ENCODE data around the gene RAD23B.
"Not testable (repeated sequence)": the region's sequence is repeated elsewhere in the genome, so short reads cannot be mapped to it uniquely, and the experiment has no call there.

The RAD23B gene

DNA sequence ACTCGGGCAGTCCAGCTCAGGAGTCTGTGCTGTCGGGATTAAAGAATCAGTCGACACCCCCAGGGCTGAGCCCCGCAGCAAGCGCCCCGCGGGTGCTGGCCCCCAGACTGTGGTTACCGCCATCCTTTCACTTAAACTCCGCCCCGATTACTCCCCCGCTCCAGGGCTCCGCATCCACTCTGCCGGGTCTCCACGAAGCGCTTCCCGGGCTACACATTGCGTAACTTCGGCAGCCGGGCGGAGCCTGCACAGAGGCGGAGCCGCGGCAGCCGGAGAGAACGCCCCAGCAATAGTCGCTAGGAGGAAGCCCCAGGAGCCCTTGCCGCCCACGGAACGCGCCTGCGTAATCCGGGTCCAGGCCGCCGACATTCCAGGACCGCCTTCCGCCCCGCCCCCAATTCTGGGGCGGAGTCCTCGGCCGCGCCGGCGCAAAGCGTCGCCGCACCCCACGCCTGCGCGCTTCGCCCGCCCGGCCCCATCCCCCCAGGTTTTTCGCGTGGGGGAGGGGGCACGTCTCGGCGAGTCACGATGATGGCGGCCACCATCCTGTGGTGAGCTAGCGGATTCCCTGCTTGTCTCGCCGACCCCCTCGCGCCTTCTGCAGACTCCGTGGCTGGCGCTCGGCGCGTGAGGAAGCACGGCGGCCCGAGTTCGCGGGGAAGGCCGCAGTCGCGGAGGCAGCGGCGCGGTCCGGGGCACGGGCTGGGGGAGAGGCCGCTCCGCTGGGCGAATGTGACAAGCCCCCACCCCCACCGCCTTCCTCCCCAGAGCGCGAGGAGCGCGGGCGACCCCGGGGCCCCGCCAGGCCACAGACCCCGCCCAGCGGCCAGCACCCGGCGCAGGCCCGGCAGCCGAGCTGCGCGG is at the start of gene RAD23B:
RAD23B (plus strand) TSS at position 521 of the 864 bp plus-strand sequence. CDS start 351 bp downstream, outside the sequence.
- DNase-seq: peak; percentile 87

DNA sequence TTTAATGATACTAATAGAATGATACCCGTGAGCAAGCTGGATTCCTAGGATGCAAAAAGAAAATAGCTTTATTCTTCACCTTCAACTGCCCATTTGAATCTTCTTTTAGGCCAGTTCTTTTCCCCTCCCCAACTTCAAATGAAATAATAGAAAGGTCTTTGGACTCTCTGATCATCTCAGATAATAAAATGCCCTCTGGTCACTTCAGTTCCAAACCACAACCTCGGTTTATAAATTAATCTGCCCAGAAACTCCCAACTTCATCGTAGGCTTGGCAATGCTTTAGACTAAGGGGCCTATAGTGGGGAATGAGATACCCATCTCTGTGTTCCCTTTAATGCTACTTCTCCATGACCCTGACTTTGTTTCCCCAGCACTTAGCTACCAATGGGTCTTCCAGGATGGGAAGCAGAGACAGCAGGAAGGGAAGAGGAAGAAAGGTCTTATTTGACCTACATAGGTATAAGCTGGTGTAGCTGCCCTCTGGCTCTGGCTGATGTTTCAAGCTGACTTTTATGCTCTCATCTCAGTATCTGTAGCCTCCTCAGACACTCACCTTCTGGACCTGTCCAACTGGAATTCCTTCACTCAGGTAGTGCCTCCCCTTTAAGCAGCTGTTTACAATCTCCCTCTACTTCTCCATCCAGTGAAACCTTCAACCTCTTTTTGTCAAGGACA is 47.2 kb upstream of the RAD23B start:
- no peak for DNase-seq

DNA sequence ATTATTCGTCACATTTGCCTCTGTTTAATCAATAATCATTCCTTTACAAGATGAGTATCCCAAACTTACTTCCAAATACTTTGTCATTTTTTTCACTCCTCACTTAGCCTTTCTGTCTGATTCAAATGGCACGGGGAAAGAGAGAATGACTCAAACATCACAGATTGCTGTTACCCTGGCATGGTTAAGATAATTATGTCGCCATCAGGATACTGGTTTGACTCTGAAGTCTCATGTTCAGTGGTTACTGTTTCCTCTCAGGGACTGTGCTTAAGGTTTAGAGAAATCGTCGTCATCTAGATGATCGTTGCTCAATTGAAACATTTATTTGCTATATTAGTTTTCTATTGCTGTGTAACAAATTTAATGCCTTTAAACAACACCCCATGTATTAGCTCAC is 45.2 kb upstream of the RAD23B start:
- DNase-seq: no peak

DNA sequence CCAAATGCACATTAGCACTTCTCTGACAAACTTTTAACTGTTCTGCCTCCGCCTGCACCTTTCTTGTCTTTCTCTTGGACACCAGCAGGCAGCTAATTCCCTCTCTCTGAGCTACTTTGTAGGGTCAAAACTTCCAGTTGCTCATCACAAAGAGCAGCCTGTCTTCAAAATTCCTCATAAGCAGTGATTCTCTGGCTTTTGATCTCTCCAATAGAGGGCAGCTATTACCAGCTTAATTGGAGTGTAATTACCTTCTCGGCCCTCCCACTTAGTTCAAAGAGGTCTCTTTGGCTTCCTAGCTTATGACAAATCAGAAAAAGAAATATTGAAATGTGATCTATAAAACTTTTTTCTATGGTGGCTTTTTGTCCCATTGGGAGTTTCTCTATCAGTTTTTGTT is 43.6 kb upstream of the RAD23B start:
- DNase-seq: no peak

DNA sequence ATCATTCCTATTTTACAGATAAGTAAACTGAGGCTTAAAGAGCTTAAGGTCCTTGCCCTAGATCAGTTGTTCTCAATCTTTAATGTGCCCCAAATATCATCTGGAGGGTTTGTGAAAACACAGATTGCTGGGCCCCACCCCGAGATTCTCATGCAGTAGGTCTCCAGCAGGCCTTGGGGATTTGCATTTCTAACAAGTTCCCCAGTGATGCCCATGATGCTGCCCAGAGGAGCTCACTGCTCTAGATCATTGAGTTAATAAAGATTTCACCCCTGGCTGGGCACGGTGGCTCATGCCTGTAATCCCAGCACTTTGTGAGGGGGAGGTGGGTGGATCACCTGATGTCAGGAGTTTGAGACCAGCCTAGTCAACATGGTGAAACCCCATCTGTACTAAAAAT is 42.8 kb upstream of the RAD23B start:
- no peak for DNase-seq

DNA sequence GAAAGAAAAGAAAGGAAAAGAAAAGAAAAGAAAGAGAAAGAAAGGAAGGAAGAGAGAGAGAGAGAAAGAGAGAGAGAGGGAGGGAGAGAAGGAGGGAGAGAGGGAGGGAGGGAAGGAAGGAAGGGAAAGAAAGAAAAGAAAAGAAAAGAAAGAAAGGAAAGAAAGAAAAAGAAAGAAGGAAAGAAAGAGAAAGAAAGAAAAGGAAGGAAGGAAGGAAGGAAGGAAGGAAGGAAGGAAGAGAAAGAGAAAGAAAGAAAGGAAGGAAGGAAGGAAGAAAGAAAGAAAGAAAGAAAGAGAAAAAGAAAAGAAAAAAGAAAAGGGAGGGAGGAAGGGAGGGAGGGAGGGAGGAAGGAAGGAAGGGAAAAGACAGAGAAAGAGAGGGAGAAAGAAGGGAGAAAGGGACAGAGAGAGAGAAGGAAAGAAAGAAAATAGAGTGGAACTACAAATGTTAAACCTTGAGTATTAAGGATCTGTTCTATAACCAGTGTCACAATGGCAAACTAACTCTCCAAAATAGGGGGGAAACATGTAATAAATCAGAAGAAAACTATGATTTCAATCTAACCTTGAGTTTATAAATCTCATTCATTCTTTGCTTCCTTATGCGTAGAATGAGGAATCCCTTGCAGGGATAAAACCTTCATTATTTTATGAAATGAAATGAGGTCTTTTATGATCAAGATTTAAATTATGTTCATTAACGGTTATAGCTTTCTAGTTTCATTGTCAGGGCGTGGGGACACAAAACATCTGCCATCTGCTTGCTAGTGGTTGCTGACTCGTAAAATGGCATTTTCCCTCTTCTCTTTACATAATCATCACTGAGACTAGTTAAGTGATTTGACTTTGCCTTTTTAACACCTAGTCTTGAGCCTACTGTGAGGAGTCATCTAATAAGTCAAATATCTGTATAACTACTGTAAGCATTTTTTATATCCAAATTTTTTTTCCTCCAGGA is 40.7 kb upstream of the RAD23B start:
- DNase-seq: no peak

DNA sequence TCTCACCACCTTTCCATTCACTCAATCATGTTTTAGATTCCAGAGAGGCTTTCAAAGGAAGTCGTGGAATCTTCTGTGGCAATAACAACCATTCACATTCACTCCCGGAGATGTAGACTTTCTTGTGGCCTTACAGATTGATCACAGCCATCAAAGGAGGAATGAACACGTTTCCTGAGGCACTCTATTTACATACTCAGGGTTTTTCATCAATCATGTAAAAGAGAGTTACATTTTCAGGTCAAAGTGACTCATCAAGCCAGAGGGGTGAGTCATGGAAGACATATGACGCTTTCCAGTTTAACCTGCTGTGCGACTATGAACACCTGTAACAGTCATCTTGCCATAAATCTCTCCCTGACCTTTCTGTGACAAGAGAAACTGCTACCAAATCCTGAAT is 39.3 kb upstream of the RAD23B start:
- no peak for DNase-seq

DNA sequence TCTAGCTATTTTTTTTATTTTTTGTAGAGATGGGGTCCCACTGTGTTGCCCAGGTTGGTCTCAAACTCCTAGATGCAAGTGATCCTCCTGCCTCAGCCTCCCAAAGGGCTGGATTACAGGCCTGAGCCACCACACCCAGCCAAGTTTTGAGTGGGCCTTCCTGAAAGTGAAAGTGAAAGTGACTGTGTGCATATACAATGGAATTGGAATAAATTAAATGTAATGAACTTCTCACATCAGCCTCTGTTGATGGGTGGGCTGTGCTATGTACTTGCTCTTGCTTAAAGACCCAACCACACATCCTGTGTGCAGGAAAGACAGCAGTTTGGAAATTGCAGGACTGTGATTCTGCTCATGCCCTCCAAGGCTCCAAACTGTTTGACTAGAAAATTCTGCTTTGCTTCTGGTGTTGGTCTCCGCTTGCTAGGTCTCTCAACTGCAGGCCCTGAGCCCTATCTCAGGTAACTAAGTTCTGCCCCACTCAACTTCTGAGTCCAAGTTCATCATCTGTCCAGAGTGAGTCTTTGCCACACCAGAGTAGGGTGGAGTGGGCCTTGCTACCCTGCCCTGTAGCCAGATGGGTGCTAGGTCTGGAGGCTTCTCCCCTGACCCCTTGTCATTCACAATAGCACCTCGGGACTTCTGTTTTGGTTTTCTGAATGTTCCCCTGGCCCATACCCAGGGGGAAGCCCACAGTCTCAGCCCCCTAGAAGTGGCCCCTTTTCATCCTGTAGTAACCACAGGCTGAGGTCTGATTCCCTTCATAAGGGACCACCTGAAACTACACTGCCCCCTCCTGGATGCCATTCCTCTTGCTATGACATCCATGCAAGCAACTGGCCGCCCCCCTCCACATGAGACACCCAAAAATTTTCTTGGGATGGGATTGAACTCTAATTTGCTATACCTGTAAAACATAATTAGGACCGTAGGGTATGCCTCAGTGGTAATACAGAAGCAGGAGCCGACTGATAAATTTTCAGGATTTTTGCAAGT is 36.5 kb upstream of the RAD23B start:
- DNase-seq: no peak

DNA sequence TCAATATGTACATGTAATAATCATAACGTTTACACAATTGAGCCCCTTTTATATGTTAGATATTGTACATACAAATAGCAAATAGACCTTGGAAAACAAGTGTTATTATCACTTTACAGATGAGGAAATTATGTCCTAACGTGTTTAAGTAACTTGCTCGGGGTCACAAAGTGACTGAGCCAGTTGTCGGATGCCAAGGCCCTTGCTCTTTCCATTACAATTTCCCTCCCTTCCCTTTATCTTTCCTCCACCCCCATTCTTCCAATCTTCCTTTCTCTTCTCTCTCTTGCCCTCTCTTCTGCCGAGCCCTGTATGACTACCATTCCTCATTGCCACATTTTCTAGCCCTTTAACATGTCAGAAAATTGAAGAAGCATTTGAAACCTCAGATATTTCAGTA is 34.4 kb upstream of the RAD23B start:
- no peak for DNase-seq

DNA sequence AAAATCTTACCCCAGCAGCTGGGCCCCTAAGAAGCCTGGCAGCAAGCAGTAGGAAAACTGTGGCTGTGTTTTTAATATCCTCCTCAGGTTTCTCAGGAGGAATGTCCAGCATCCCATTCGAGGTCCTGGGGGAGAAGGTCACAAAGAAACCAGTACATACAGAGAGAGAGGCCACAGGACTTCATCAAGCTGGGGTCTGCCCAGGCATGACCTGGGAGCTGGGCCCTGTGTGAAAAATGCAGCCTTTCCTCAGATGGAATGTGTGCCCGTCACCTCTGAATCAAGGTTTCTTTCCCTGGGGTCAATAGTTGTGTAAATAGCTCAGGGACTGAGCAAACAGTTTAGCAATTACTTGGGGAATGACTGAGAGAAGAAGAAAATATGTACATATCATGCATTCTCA is 33.9 kb upstream of the RAD23B start:
- no peak for DNase-seq

DNA sequence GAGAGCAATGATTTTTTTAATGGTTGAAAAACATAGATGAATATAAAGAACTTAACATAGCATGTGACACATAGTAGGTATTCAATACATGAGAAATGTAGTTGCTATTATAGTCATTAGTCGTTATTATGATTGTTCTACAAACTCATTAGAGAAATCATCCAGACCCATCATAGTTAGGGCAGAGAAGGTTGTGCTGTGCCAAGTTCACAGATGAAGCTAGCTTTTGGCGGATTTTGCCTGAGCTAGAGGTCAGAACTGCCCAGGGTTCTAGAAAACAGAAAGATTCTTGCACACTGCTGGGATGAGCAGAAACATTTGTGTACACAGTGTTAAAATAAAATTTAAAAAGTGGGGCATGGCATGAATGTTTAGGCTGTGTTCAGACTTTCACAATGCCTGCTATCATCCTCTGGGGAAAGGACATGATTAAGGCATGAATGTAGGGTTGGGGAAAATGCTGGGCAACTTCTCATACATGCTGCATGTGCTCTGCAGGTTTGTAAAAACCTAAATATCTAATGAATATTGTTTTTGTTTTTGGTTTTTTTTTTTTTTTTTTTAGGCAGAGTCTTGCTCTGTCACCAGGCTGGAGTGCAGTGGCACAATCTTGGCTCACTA is 33.3 kb upstream of the RAD23B start:
- DNase-seq: no peak

DNA sequence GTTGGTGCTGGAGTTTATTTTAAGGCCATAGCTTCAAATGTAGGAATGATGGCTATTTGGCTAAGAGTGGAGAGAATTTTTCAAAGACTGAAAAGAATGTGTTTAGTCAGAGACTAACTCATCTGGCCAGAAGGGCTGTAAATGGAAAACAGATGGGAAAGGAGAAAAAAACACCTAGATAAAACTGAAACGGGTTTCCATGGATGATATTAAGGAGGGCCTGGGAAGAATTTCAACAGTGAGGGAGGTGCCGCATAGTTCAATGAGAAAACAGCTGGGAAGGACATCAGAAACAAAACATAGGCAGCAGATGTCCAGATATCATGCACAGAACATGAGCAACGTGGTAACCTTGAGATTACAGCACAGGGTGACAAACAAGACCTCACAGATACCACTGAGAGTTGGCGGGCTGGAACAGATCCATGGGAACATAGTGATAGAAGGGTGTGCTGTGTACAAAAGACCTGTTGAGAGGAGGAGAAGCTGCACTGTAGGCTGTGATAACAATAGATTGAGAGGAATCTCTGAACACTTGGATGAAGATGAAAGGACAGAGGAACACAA is 31.2 kb upstream of the RAD23B start:
- DNase-seq: no peak

DNA sequence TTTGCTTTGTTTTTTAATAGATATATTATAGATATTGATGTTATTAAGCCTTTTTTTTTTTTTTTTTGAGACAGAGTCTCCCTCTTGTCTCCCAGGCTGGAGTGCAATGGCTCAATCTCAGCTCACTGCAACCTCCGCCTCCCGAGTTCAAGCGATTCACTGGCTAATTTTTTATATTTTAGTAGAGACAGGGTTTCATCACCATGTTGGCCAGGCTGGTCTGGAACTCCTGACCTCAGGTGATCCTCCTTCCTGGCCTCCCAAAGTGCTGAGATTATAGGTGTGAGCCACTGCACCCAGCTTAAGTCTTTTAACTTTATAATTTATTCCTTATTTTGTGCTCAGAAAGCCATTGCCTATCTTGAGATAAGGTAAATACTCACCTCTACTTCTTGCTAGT is 24.2 kb upstream of the RAD23B start:
- no peak for DNase-seq

DNA sequence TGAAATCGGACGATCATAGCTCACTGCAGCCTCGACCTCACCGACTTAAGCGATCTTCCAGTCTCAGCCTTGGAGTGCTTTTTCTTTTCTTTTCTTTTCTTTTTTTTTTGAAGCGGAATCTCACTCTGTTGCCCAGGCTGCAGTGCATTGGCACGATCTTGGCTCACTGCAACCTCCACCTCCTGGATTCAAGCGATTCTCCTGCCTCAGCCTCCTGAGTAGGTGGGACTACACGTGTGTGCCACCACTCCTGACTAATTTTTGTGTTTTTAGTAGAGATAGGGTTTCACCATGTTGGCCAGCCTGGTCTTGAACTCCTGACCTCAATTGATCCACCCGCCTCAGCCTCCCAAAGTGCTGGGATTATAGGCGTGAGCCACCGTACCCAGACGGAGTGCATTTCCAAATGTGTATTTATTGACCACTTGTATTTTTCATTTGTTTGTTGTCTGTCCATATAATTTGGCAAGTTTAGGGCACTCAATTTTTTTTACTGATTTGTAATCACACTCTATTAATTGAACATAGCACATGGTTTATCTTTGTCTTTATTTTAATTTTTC is 23.2 kb upstream of the RAD23B start:
- DNase-seq: not testable (repeated sequence)

DNA sequence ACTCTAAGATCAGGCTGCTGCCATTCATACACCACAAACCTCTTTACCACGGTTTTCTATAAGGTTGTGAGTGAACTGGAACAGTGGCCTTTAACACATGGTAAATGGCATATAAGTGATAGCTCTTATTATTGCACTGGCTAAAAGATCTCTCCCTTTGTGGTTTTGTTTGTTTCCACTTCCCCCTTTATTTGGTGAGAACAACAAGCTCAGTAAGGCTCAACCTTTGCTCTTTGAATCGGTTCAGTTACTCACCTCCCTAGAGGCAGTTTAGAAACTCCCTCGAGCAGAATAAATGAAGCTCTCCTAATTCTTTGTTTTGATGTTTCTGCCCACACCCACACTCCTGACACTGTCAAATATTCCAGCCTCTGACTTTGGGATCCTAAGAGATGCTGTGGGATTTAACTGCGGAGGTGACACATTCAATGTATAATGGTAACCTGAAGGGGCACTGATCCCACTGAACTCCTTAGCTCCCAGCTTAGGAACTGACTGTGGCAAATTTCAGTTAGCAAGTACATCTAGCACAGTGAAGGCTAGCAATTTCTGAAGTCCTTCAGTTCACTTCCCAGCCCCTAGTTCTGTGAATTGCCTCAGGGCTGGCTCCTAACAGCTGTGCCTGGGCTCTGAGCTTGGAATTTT is 22.5 kb upstream of the RAD23B start:
- DNase-seq: no peak

DNA sequence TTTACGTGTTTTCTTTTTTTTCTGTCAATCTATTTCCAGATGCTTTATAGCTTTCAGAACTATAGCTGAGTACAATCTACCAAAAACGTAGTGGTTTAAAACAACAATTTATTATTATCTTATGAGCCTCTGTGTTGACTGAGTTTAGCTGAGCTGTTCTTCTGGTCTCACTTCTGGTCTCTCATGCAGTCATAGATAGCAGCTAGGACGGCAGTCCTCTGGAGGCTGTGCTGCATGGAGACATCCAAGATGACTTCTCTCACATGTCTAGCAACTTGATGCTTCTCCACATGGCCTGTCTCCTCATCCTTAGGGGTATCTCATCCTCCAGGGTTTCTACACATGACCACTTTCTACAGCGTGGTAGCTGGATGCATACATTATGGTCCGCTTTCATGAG is 22.0 kb upstream of the RAD23B start:
- DNase-seq: no peak

DNA sequence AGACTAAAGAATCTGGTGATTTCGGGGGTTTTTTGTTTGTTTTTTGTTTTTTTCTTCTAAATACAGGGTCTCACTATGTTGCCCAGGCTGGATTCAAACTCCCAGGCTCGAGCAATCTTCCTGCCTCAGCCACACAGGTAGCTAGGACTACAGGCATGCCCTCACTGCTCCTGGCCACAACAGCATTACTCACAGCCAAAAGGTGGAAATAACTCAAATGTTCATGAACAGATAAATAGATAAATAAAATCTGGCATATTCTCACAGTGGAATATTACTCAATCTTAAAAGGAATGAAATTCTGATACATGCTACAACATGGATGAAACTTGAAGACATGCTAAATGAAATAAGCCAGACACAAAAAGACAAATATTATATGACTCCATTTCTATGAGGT is 19.8 kb upstream of the RAD23B start:
- DNase-seq: no peak

DNA sequence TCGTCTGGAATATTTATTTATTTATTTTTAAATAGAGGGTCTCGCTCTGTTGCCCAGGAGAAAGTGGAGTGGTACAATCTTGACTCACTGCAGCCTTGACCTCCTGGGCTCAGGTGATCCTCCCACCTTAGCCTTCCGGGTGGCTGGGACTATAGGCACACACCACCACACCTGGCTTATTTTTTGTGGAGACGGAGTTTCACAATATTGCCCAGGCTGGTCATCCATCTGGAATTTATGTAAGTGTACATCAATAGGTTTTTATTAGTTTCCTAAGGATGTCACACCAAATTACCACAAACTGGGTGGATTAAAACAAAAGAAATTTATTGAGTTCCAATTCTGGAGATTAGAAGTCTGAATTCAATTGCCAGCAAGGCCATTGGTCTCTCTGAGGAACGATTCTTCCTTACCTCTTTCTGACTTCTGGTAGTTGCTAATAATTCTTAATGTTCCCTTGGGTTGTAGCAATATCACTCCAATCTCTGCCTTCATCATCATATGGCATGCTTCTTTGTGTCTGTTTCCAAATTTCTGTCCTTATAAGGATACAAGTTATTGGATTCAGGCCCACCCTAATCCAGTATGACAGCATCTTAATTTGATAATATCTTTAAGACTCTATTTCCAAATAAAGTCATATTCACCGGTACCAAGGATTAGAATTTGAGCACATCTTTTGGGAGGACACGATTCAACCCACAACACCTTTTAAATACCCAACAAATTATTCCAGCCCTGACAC is 16.3 kb upstream of the RAD23B start:
- no peak for DNase-seq

DNA sequence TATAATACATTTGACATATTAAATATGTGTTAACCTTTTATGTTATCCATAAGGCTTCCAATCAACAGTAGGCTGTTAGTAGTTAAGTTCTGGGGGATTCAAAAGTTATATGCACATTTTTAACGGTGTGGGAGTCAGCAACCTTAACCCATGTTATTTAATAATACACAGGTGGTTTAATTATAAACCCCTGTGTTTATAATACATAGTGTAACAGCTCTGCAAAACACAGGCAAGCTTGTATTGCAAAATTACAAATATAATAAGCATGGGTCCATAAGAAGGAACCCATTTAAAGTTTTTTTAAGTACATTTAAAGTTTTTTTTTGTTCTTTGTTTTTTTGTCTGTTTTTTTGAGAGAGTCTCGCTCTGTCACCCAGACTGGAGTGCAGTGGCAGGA is 14.5 kb upstream of the RAD23B start:
- DNase-seq: no peak

DNA sequence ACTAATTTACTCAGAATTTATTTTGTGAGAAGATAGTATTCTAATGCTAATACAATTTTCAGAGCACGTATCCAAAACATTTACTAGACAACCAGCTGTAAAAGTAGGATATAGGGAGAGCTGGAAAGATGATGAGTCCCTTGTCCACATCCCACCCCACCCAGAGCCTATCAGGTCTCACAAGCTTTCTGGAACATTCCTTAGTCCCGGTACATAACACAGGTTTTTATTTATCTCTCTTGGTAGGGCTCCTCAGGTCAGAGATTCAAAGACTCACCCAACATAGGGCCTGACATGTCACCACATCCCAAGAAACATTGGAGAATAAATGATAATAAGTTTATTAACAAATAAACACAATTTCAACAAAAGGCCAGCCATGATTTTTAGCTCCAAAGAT is 13.8 kb upstream of the RAD23B start:
- DNase-seq: no peak

Measured in SIG-M5 (cell line).